ENCODE data around the gene NT5DC2. TPM values are rescaled to one million over a fixed set of nuclear protein-coding genes. Genes with fewer than 3 reads are reported as not detected.

Gene NT5DC2
- polyA plus RNA-seq, 1 experiment, result 97.9 TPM

- DNase-seq (ENCODE audit: low read depth, low spot score), result no peak
- no peak for TF ChIP-seq CTCF (IDR thresholded peaks at IDR 0.05; ENCODE audit: low read depth, low read length)
- ChIA-PET CTCF (interaction anchor here (1.0 to 2.0 kb wide), 2 partner anchors 18 to 77 kb away, joined by 6 to 9 read pairs; no protein-coding TSS in a partner anchor), POLR2A (interaction anchor here (1.5 kb wide), 1 partner anchor 47 kb away, joined by 6 read pairs; the partner anchor contains the start of gene UQCC5)
- no peak overlapping the region for H3K4me3 ChIP-seq (ENCODE audit: low read depth, low read length)
- no peaks in the 10 kb centered on the region for H3K27me3 ChIP-seq (ENCODE audit: control insufficient read depth, insufficient read depth, low read length)
- no peaks in the 10 kb centered on the region for H3K9me3 ChIP-seq (ENCODE audit: control insufficient read depth, insufficient read depth, low read length)
- H3K27ac ChIP-seq (ENCODE audit: low read depth, low read length), result no peak overlapping the region
Observed at GRCh38 chr3:52489453-52489852, 44.2 kb downstream of the NT5DC2 start.

- CTCF ChIA-PET, result interaction anchor here (1.0 to 2.0 kb wide), 2 partner anchors 17 to 76 kb away, joined by 6 to 9 read pairs; no protein-coding TSS in a partner anchor
- TF ChIP-seq CTCF (IDR thresholded peaks at IDR 0.05; ENCODE audit: low read depth, low read length), result no peak
- POLR2A ChIA-PET, result no interaction called here
- no peak for DNase-seq (ENCODE audit: low read depth, low spot score)
- no peak overlapping the region for H3K27ac ChIP-seq (ENCODE audit: low read depth, low read length)
- no peaks in the 10 kb centered on the region for H3K27me3 ChIP-seq (ENCODE audit: control insufficient read depth, insufficient read depth, low read length)
- H3K9me3 ChIP-seq (ENCODE audit: control insufficient read depth, insufficient read depth, low read length), result no peaks in the 10 kb centered on the region
- H3K4me3 ChIP-seq (ENCODE audit: low read depth, low read length), result no peak overlapping the region
Observed at GRCh38 chr3:52488746-52489145, 44.9 kb downstream of the NT5DC2 start.

DNA sequence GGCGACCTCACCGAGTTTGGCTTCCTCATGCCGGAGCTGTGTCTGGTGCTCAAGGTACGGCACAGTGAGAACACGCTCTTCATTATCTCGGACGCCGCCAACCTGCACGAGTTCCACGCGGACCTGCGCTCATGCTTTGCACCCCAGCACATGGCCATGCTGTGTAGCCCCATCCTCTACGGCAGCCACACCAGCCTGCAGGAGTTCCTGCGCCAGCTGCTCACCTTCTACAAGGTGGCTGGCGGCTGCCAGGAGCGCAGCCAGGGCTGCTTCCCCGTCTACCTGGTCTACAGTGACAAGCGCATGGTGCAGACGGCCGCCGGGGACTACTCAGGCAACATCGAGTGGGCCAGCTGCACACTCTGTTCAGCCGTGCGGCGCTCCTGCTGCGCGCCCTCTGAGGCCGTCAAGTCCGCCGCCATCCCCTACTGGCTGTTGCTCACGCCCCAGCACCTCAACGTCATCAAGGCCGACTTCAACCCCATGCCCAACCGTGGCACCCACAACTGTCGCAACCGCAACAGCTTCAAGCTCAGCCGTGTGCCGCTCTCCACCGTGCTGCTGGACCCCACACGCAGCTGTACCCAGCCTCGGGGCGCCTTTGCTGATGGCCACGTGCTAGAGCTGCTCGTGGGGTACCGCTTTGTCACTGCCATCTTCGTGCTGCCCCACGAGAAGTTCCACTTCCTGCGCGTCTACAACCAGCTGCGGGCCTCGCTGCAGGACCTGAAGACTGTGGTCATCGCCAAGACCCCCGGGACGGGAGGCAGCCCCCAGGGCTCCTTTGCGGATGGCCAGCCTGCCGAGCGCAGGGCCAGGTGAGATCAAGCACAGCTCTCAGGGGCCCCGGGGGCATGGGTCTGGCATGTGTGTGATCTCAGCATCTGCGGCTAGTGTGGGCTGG is 45.6 kb downstream of the NT5DC2 start:
- no peaks in the 10 kb centered on the region; the same call in 1 of the 2 replicates for H3K9me3 ChIP-seq (ENCODE audit: control insufficient read depth, insufficient read depth, low read length)
- DNase-seq (ENCODE audit: low read depth, low spot score), result no peak
- POLR2A ChIA-PET, result no interaction called here
- H3K4me3 ChIP-seq (ENCODE audit: low read depth, low read length), result no peak overlapping the region
- TF ChIP-seq CTCF (IDR thresholded peaks at IDR 0.05; ENCODE audit: low read depth, low read length), result no peak
- H3K27ac ChIP-seq (ENCODE audit: low read depth, low read length), result no peak overlapping the region
- H3K27me3 ChIP-seq (ENCODE audit: control insufficient read depth, insufficient read depth, low read length), result no peaks in the 10 kb centered on the region
- CTCF ChIA-PET, result no interaction called here

DNA sequence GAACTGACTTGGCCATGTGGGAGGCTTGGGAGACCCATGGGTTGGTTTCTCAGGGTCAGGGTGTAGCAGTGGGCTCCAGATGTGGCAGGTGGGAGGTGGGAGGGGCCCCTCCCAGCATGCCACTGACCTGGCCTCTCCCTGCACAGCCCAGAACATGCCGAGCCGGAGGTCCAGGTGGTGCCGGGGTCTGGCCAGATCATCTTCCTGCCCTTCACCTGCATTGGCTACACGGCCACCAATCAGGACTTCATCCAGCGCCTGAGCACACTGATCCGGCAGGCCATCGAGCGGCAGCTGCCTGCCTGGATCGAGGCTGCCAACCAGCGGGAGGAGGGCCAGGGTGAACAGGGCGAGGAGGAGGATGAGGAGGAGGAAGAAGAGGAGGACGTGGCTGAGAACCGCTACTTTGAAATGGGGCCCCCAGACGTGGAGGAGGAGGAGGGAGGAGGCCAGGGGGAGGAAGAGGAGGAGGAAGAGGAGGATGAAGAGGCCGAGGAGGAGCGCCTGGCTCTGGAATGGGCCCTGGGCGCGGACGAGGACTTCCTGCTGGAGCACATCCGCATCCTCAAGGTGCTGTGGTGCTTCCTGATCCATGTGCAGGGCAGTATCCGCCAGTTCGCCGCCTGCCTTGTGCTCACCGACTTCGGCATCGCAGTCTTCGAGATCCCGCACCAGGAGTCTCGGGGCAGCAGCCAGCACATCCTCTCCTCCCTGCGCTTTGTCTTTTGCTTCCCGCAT is 46.4 kb downstream of the NT5DC2 start:
- Histone ChIP-seq H3K27me3 (ENCODE audit: control insufficient read depth, insufficient read depth, low read length) (no peaks in the 10 kb centered on the region), H3K27ac (ENCODE audit: low read depth, low read length) (no peak overlapping the region), H3K4me3 (ENCODE audit: low read depth, low read length) (no peak overlapping the region), H3K9me3 (ENCODE audit: control insufficient read depth, insufficient read depth, low read length) (no peaks in the 10 kb centered on the region; the same call in 1 of the 2 replicates)
- ChIA-PET CTCF (interaction anchor here (0.6 kb wide), 1 partner anchor 82 kb away, joined by 4 read pairs; no protein-coding TSS in a partner anchor), POLR2A (no interaction called here)
- no peak for DNase-seq (ENCODE audit: low read depth, low spot score)
- no peak for TF ChIP-seq CTCF (IDR thresholded peaks at IDR 0.05; ENCODE audit: low read depth, low read length)

Data from AG04450 (cell line).